GM13977 (cell line): ENCODE results near the gene DHRS3.

Source experiments
- DNase-seq: peaks from one replicate; pipeline ENCODE4 v3.0.0; 2012; ENCODE audit warnings: low spot score
- in situ Hi-C: fragments of 300-500 bp; cut with MboI; formaldehyde crosslinking; loops from one replicate; pipeline ENCODE4 v1.12.0; 2022; ENCODE audit warnings: low sequenced_read_pairs, low pct_unique_long_range_greater_than_20kb, mixed read lengths, inconsistent platforms; ENCODE audit not compliant: unreplicated experiment
- TF ChIP-seq, protein P1 (sequence below): IDR thresholded peaks from 2 replicates; pipeline ENCODE4 v1.5.1; 2012; ENCODE audit warnings: mild to moderate bottlenecking, control low read depth; ENCODE audit not compliant: insufficient read depth; ENCODE audit errors: extremely low read depth, missing control alignments

DHRS3 gene

DNA sequence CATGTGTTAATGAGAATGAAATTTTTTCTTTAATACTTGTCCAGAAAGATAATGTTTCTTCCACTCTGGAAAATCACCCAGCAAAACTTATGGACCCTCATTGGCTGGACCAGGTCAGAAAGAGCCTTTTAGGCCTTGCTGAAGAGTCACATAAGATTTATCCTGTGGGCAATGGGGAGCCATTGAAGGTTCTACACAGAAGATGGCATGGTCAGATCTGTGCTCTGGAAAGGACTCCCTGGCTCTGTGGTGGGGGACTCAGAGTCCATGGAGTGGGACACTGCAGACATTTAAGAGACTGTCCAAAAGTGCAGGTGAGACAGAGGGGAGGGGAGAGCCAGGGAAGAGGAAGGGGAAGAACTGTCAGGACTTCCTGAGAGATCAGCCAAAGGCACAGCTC is 66.4 kb downstream of the DHRS3 start:
- in situ Hi-C loops, result loop anchor here (25.0 kb wide), 1 partner anchor 686 kb away; the partner anchor contains the start of gene PRAMEF18
- TF ChIP-seq, protein P1, sequence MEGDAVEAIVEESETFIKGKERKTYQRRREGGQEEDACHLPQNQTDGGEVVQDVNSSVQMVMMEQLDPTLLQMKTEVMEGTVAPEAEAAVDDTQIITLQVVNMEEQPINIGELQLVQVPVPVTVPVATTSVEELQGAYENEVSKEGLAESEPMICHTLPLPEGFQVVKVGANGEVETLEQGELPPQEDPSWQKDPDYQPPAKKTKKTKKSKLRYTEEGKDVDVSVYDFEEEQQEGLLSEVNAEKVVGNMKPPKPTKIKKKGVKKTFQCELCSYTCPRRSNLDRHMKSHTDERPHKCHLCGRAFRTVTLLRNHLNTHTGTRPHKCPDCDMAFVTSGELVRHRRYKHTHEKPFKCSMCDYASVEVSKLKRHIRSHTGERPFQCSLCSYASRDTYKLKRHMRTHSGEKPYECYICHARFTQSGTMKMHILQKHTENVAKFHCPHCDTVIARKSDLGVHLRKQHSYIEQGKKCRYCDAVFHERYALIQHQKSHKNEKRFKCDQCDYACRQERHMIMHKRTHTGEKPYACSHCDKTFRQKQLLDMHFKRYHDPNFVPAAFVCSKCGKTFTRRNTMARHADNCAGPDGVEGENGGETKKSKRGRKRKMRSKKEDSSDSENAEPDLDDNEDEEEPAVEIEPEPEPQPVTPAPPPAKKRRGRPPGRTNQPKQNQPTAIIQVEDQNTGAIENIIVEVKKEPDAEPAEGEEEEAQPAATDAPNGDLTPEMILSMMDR, result no peak
- no peak for DNase-seq

DNA sequence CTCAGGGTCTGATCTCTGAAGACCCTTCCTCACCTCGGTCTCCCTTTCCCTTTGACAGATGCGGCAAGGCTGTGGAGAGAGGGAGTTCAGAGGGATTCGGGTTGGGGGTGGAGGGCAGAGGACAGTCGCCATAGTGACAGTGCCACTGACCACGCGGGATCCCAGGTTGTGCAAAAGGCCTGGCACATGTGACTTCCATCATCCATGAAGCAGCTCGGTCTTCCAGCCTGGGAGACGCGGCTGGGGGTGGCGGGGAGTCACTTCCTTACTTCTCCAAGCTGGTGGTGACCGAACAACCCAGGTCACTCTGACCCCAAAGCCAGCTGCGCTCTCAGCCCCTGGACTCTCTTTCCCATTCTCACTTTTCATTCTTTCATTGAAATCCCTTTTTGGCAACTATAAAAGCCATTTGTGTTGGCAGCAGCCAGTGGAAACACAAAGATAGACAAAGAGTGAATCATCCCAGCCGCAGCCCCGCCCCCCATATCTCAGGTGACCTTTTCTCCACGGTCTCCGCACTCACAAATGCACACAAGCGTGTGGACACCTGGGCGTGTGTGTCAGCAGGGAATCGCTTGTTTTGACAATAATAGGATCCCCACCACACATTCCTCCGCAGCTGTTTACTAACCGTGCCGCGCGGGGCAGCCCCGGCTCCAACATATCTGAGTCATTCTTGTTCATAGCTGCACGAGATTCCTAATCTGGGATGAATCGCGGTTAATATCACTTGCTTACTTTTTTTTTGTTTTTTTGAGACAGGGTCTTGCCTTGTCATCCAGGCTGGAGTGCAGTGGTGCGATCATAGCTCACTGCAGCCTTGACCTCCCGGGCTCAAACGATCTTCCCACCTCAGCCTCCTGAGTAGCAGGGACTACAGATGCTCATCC is 68.3 kb downstream of the DHRS3 start:
- TF ChIP-seq, protein P1, result no peak
- DNase-seq, result no peak
- in situ Hi-C loops, result loop anchor here (25.0 kb wide), 1 partner anchor 688 kb away; the partner anchor contains the start of gene PRAMEF18

DNA sequence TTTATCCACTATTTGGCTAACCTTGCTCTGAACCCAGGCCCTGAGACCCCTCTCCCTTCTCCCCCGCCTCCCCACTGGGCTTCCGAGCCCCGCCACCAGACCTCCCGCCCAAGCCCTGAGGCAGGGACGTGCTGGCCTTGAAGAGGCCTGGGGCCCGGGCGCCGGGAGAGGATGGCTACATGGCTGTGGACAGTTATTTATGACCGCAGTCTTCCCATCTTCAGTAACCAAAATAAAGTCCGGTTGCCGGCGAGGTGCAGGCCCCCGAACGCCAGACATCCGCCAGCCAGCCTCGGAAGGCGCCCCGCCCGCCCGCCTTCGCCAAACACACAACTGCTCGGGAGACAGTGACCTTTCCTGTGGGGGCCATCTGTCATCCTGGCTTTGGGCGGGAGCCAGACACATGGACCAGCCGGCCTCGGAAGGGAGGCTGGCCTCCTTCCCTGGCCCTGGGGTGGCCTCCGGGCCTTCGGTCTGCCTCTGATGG is 69.0 kb downstream of the DHRS3 start:
- TF ChIP-seq, protein P1, result no peak
- DNase-seq, result no peak
- in situ Hi-C loops, result no loop called here

DNA sequence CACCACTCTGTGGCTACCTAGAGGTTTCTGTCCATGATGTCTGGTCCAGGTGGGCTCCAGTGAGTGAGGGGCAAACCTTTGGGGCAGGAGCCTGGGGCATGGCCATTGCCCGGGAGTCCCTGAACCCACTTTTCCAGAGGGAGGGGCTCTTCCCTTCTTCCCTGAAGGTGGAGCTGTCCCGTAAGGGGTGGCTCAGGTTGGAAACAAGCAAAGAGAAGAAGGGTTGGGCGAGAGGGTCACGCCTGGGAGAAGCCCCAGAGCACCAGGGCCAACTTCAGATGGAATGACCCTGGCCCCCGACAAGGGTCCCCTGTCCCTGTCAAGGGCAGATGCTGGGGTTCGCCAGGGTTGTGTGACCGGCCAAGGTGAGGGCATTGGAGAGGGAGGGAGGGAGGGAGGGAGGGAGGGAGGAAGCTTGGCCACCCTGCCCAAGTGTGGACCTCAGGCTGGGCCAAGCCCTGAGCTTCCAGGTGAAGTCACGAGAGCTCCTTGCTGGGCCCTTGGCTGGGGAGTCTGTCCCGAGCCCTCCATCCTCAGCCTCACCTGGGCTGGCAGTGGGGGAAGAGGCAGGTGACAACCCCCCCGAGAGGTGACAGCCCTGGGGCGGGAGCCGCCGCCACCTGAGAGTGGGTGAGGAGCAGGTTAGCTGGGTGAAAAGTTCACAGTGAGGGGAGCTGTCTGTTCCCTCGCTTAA is 69.6 kb downstream of the DHRS3 start:
- in situ Hi-C loops, result no loop called here
- no peak for DNase-seq
- TF ChIP-seq, protein P1, result no peak

DNA sequence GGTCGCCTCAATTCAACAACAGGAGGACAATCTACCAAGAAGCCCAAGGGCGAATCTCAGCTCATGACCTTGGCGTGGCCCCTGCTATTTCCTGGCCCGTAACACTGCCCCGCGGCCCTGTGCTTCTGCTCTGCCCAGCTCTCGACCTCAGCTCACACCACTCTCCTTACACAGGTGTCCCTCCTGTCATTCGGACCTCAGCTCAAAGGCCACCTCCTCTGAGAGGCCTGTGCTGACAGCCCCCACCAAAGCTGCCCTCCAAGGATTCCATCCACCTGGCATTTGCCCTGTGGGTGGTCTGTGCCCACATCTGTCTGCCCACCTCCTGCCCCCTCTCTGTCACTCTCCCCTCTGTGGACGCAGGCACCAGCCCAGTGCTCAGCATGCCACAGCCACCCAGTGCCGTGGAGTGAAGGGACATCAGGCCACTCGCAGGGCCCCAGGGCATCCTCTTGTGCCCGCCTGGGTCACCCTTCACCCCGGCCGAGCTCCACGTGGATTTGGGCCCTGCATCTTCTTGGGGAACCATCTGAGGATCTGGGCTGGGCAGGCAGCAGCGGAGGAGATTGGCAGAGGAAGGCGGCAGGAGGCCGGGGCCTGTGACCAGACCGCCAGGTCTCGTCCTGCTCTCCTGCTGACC is 70.3 kb downstream of the DHRS3 start:
- no peak for DNase-seq
- in situ Hi-C loops, result no loop called here
- TF ChIP-seq, protein P1, result no peak
